HG02623 (cell line): ENCODE data around the gene ESPL1.

Experiments
- ATAC-seq: cut with Tn5 transposase; IDR thresholded peaks from one replicate; pipeline ENCODE4 v1.9.1; 2021; ENCODE audit warnings: moderate library complexity; ENCODE audit not compliant: unreplicated experiment

The ESPL1 gene

GRCh38 chr12:53255996-53256395 lies 12.1 kb upstream of the ESPL1 start:
- no peak for ATAC-seq

- ATAC-seq = no peak
Measured at GRCh38 chr12:53258541-53259539, 9.3 kb upstream of the ESPL1 start.

DNA sequence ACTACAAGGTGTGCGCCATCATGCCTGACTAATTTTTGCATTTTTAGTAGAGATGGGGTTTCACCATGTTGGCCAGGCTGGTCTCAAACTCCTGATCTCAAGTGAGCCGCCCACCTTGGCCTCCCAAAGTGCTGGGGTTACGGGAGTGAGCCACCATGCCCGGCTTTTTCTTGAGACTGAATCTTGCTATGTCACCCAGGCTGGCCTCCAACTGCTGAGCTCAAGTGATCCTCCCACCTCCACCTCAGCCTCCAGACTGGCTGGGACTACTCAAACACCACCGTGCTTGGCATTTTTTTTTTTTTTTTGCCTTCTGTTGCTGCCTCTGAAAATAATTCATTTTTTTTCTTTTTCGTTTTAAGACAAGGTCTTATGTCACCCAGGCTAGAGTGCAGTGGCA lies 8.2 kb upstream of the ESPL1 start:
- no peak for ATAC-seq

DNA sequence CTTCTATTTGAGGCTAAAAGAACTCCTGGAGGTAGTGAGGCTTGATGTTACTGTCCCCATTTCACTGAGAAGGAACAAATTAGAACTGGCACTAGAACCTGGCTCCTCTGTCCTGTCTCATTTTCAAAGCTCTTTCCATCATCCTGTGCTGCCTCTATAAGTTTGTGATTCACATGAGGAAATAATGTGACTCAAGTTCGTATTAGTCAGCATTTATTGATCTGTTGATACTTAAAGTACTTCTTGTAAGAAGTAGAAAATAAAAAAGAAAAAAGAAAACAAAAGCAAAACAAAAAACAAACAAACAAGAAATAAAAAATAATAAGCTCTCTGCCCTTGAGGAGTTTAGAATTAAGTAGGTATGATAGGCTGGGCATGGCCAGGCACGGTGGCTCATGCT lies 2.3 kb upstream of the ESPL1 start:
- ATAC-seq = no peak

DNA sequence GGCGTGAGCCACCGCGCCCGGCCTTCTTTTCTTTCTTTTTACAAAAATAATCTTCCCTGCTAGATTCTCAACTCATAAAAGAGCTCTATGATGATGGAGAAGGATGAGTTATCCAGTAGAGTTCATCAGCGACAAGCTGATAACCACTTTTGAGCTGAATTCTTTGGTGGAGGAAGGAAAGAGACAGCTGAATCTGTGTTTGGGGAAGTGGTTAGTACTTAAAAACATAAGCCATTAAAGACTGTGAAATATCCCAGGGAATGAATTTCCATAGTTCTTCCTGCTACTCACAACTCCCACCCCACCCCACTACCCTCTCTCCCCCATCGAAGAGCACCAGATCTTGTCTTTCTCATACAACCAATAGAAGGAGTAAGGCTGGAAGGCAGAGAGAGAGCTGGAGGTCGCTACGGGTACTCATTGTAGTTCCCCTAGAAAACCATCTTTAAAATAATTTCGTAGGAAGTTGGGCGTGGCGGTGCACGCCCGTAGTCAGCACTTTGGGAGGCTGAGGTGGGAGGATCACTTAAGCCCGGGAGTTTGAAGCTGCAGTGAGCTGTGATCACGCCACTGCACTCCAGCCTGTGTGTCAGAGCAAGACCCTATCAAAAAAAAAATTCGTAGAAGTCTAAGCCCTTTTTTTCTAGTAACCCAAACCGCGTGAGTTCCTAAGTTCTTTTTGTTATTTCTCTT lies 647 bp upstream of the ESPL1 start:
- ATAC-seq = no peak

- ATAC-seq = no peak
Measured at GRCh38 chr12:53268630-53269562, 797 bp downstream of the ESPL1 start.

- ATAC-seq = no peak
Measured at GRCh38 chr12:53274445-53274844, 6.3 kb downstream of the ESPL1 start.

GRCh38 chr12:53276511-53276910 lies 8.4 kb downstream of the ESPL1 start:
- ATAC-seq = no peak

GRCh38 chr12:53277981-53278380 lies 9.9 kb downstream of the ESPL1 start:
- ATAC-seq = no peak

GRCh38 chr12:53279283-53279869 lies 11.3 kb downstream of the ESPL1 start:
- ATAC-seq = no peak

GRCh38 chr12:53279888-53280498 lies 11.9 kb downstream of the ESPL1 start:
- no peak for ATAC-seq

DNA sequence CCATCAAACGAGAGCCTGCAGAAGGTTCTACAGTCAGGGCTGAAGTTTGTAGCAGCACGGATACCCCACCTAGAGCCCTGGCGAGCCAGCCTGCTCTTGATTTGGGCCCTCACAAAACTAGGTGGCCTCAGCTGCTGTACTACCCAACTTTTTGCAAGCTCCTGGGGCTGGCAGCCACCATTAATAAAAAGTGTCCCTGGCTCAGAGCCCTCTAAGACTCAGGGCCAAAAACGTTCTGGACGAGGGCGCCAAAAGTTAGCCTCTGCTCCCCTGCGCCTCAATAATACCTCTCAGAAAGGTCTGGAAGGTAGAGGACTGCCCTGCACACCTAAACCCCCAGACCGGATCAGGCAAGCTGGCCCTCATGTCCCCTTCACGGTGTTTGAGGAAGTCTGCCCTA lies 18.3 kb downstream of the ESPL1 start:
- no peak for ATAC-seq

GRCh38 chr12:53287741-53288216 lies 19.7 kb downstream of the ESPL1 start:
- ATAC-seq = no peak

DNA sequence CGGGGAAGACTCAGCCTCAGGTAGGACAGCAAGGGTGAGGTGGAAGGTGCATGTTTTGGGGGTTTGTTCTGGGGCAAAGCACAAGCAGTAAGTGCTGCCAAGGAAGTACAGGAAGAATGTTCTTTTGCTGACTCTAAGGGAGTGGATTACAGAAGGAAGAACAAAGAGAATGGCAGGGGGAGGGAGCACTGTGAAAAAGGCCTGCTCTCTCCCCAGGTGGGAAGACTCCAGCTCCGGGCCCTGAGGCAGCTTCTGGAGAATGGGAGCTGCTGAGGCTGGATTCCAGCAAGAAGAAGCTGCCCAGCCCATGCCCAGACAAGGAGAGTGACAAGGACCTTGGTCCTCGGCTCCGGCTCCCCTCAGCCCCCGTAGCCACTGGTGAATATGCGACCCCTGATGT lies 20.2 kb downstream of the ESPL1 start:
- no peak for ATAC-seq

- no peak for ATAC-seq
Measured at GRCh38 chr12:53289891-53290290, 21.8 kb downstream of the ESPL1 start.

DNA sequence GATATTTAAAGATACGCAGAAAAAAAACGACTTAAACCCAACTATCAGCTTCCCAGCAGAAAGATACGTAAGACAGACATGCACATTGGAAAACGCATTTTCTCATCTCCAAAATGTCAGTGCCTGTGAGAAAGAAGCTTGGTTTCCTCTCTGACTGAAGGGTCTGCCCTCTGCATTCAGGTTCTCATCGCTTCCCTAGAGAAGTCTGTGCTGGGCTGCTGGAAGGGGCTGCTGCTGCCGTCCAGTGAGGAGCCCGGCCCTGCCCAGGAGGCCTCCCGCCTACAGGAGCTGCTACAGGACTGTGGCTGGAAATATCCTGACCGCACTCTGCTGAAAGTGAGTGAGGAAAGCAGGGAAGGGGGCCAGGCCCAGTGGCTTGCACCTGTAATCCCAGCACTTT lies 22.6 kb downstream of the ESPL1 start:
- ATAC-seq = no peak

DNA sequence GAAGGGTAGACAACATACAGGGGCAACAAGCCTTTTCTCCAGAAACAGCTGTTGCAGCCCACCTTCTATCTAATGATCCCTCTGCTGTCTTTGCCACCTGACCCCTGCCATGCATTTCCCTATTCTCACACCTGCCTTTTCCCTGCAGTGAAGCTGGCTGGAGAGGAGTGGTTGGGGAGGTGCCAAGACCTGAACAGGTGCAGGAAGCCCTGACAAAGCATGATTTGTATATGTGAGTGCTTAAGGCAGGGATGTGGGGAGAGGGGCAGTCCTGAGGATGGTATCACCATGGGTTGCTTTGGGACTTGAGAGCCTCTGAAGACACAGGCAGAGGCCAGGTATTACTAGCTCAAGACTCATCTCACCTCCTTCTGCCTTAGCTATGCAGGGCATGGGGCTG lies 24.3 kb downstream of the ESPL1 start:
- no peak for ATAC-seq

DNA sequence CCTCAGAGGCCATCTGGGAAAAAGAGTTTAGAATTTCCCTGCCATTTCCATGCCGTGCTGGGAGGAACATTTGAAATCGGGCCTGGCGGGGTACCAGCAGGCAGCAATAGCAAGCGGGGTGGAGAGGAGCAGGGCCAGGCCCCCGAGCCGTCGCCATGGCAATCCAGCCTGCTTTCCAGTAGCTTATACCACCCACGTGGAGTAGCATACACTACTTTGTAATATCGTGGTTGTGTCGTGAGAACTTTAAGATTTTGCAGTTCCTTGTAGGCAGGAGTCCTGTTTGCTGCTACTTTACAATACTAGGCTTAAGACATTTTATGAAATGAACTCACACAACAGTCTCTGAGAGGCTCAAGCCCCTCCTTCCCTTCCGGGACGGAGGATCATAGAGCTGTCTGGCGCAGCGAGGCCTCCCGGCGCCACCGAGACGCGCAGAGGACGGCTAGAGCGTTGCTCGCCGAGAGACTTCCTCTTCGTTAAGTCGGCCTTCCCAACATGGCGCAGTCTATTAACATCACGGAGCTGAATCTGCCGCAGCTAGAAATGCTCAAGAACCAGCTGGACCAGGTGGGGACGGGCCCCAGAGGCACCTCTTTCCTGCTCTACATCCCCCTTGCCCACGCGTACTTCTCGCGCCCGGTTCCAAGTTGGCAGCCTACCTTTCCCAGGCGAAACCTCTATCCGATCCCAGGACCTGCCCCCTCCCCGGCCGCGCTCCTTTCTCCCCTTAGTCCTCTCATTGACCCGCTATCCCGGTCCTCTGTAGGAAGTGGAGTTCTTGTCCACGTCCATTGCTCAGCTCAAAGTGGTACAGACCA lies 27.2 kb downstream of the ESPL1 start, which contains the start of gene PFDN5:
TSS of gene PFDN5 (plus strand) at position 473 of the 821 bp plus-strand sequence. CDS start at position 499, 26 bp downstream.
- peak; percentile 81 for ATAC-seq

DNA sequence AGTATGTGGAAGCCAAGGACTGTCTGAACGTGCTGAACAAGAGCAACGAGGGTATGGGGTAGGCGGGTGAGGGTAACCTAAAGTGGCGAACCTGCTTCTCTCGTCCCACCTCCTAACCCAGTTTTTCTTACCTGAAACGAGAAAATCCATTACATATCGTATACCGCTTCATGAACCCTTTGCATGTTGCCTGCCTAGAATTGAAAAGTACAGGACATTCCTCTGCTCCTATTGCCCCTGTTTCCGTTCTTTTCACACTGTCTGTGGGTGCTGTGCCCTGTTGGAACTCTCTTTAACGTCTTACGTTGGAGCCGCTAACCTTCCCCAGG lies 27.8 kb downstream of the ESPL1 start:
- no peak for ATAC-seq
